ENCODE results near the gene TNF. TPM values are rescaled to one million over a fixed set of nuclear protein-coding genes. Genes with fewer than 3 reads are reported as not detected.
A peak's percentile ranks its signal among the peaks of the same experiment; 100 is the strongest.

TNF gene
- total RNA-seq, 2 donors from 2014 or later, result 0.27 to 1.4 TPM

DNA sequence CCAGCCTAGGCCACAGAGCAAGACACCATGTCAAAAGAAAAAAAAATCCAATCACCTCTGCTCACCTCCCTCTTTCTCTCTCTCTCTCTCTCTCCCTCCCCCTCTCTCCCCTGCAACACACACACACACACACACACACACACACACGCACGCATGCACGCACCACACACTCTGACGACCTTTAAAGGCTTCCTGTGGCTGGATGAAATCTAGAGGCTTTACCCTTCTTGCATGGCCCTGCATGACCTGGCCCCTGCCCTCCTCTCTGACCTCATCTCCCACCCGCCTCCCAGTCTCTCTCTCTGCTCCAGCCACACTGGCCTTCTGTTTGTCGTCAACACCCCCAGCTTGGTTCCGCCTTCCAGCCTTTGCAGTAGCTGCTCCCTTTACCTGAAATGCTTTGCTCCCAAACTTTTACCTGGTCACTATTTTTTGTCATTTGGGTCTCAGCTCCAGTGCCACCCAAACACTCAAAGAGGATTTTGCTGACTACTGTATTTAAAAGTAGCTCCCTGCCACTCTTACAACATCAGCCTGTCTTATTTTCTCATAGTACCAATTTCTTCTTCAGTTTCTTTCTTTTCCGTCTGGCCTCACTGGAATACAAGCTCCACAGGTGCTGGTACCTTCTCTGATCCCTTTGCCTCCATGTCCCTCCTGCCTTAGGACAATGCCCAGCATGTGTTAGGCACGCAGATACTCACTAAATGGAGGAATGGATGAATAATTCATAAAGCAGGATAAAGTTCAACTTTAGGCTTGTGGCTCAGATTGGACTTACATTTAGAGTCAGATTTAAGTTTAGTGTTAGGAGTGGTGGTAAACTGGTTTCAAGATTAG is 7.6 kb upstream of the TNF start:
- intact Hi-C loops (cut with DNase I, micrococcal nuclease), result no loop called here
- no peak for DNase-seq
- no peak for ATAC-seq

DNA sequence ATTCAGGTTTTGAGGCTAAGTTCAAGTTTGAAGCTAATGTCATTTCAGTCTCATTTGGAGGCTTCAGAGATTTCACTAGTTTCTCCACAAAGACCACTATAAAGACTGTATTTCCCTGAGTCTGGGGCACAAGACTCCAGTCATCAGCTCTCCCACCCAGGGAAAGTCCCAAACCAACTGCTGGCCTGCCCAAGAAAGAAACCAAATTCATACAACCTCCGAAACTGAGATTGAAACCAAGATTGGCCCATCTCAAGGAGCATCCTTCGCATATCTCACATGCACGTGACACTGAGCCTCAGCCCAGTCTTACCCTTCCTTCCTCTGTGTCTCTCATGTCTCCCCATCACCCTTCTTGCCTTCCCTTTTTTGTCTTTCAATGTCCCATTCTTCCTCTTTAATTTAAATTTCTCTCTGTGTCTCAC is 6.8 kb upstream of the TNF start:
- no peak for ATAC-seq

DNA sequence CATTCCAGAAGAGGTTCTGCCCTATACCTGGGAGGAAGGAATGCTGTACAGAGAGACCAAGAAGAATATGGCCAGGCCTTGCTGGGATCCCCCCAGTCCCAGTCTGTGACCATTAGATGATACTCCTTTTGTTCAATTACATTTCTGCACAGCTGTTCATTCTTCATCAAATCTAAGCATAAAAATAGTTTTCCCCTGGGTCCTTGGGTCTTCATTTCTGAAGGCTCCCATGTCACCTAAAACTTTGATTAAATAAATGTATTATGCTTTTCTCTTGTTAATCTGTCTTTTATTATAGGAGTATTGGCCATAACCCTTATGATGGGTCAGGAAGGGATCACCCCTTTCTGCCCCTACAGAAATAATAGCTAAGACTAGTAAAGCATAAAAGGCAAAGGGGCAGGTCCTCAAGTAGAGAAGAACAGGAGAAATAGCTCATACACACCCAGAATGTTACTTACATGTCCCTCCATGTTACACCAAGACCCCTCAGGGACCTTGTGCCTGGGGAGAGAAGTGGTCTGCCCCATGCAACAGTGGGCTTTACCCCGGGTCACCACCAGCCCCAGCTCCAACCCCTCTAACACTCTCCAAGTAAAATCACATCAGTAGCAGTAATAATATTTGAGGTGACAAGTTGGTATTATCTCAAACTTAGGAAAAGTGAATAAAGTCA is 5.4 kb upstream of the TNF start:
- intact Hi-C loops (cut with DNase I, micrococcal nuclease), result no loop called here
- DNase-seq (no peak), ATAC-seq (no peak)

More for the DNA sequence above, 6.8 kb upstream of the TNF start:
- intact Hi-C loops (cut with DNase I, micrococcal nuclease), result no loop called here
- no peak for DNase-seq

DNA sequence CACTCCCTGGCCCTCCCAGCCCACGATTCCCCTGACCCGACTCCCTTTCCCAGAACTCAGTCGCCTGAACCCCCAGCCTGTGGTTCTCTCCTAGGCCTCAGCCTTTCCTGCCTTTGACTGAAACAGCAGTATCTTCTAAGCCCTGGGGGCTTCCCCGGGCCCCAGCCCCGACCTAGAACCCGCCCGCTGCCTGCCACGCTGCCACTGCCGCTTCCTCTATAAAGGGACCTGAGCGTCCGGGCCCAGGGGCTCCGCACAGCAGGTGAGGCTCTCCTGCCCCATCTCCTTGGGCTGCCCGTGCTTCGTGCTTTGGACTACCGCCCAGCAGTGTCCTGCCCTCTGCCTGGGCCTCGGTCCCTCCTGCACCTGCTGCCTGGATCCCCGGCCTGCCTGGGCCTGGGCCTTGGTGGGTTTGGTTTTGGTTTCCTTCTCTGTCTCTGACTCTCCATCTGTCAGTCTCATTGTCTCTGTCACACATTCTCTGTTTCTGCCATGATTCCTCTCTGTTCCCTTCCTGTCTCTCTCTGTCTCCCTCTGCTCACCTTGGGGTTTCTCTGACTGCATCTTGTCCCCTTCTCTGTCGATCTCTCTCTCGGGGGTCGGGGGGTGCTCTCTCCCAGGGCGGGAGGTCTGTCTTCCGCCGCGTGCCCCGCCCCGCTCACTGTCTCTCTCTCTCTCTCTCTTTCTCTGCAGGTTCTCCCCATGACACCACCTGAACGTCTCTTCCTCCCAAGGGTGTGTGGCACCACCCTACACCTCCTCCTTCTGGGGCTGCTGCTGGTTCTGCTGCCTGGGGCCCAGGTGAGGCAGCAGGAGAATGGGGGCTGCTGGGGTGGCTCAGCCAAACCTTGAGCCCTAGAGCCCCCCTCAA is 3.1 kb upstream of the TNF start, which contains the start of gene LTA:
LTA (plus strand) TSS at position 249 of the 871 bp plus-strand sequence; CDS start at position 703, 454 bp downstream.
- intact Hi-C loops (cut with DNase I, micrococcal nuclease), result no loop called here
- peak; percentile 34 for ATAC-seq
- no peak for DNase-seq

DNA sequence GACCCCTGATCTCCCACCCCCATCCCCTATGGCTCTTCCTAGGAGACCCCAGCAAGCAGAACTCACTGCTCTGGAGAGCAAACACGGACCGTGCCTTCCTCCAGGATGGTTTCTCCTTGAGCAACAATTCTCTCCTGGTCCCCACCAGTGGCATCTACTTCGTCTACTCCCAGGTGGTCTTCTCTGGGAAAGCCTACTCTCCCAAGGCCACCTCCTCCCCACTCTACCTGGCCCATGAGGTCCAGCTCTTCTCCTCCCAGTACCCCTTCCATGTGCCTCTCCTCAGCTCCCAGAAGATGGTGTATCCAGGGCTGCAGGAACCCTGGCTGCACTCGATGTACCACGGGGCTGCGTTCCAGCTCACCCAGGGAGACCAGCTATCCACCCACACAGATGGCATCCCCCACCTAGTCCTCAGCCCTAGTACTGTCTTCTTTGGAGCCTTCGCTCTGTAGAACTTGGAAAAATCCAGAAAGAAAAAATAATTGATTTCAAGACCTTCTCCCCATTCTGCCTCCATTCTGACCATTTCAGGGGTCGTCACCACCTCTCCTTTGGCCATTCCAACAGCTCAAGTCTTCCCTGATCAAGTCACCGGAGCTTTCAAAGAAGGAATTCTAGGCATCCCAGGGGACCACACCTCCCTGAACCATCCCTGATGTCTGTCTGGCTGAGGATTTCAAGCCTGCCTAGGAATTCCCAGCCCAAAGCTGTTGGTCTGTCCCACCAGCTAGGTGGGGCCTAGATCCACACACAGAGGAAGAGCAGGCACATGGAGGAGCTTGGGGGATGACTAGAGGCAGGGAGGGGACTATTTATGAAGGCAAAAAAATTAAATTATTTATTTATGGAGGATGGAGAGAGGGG is 1.9 kb upstream of the TNF start:
- DNase-seq, result no peak
- intact Hi-C loops (cut with DNase I, micrococcal nuclease), result no loop called here
- no peak for ATAC-seq

DNA sequence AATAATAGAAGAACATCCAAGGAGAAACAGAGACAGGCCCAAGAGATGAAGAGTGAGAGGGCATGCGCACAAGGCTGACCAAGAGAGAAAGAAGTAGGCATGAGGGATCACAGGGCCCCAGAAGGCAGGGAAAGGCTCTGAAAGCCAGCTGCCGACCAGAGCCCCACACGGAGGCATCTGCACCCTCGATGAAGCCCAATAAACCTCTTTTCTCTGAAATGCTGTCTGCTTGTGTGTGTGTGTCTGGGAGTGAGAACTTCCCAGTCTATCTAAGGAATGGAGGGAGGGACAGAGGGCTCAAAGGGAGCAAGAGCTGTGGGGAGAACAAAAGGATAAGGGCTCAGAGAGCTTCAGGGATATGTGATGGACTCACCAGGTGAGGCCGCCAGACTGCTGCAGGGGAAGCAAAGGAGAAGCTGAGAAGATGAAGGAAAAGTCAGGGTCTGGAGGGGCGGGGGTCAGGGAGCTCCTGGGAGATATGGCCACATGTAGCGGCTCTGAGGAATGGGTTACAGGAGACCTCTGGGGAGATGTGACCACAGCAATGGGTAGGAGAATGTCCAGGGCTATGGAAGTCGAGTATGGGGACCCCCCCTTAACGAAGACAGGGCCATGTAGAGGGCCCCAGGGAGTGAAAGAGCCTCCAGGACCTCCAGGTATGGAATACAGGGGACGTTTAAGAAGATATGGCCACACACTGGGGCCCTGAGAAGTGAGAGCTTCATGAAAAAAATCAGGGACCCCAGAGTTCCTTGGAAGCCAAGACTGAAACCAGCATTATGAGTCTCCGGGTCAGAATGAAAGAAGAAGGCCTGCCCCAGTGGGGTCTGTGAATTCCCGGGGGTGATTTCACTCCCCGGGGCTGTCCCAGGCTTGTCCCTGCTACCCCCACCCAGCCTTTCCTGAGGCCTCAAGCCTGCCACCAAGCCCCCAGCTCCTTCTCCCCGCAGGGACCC is 981 bp upstream of the TNF start:
- no peak for DNase-seq
- intact Hi-C loops (cut with DNase I, micrococcal nuclease), result no loop called here
- no peak for ATAC-seq

DNA sequence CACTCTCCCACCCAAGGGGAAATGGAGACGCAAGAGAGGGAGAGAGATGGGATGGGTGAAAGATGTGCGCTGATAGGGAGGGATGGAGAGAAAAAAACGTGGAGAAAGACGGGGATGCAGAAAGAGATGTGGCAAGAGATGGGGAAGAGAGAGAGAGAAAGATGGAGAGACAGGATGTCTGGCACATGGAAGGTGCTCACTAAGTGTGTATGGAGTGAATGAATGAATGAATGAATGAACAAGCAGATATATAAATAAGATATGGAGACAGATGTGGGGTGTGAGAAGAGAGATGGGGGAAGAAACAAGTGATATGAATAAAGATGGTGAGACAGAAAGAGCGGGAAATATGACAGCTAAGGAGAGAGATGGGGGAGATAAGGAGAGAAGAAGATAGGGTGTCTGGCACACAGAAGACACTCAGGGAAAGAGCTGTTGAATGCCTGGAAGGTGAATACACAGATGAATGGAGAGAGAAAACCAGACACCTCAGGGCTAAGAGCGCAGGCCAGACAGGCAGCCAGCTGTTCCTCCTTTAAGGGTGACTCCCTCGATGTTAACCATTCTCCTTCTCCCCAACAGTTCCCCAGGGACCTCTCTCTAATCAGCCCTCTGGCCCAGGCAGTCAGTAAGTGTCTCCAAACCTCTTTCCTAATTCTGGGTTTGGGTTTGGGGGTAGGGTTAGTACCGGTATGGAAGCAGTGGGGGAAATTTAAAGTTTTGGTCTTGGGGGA is 754 bp downstream of the TNF start:
- intact Hi-C loops (cut with DNase I, micrococcal nuclease), result no loop called here
- DNase-seq (no peak), ATAC-seq (no peak)

DNA sequence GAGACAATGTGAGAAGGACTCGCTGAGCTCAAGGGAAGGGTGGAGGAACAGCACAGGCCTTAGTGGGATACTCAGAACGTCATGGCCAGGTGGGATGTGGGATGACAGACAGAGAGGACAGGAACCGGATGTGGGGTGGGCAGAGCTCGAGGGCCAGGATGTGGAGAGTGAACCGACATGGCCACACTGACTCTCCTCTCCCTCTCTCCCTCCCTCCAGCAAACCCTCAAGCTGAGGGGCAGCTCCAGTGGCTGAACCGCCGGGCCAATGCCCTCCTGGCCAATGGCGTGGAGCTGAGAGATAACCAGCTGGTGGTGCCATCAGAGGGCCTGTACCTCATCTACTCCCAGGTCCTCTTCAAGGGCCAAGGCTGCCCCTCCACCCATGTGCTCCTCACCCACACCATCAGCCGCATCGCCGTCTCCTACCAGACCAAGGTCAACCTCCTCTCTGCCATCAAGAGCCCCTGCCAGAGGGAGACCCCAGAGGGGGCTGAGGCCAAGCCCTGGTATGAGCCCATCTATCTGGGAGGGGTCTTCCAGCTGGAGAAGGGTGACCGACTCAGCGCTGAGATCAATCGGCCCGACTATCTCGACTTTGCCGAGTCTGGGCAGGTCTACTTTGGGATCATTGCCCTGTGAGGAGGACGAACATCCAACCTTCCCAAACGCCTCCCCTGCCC is 1.7 kb downstream of the TNF start:
- intact Hi-C loops (cut with DNase I, micrococcal nuclease), result no loop called here
- ATAC-seq (no peak), DNase-seq (no peak)

DNA sequence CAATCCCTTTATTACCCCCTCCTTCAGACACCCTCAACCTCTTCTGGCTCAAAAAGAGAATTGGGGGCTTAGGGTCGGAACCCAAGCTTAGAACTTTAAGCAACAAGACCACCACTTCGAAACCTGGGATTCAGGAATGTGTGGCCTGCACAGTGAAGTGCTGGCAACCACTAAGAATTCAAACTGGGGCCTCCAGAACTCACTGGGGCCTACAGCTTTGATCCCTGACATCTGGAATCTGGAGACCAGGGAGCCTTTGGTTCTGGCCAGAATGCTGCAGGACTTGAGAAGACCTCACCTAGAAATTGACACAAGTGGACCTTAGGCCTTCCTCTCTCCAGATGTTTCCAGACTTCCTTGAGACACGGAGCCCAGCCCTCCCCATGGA is 2.2 kb downstream of the TNF start:
- ATAC-seq (no peak), DNase-seq (no peak)
- intact Hi-C loops (cut with DNase I, micrococcal nuclease), result no loop called here

DNA sequence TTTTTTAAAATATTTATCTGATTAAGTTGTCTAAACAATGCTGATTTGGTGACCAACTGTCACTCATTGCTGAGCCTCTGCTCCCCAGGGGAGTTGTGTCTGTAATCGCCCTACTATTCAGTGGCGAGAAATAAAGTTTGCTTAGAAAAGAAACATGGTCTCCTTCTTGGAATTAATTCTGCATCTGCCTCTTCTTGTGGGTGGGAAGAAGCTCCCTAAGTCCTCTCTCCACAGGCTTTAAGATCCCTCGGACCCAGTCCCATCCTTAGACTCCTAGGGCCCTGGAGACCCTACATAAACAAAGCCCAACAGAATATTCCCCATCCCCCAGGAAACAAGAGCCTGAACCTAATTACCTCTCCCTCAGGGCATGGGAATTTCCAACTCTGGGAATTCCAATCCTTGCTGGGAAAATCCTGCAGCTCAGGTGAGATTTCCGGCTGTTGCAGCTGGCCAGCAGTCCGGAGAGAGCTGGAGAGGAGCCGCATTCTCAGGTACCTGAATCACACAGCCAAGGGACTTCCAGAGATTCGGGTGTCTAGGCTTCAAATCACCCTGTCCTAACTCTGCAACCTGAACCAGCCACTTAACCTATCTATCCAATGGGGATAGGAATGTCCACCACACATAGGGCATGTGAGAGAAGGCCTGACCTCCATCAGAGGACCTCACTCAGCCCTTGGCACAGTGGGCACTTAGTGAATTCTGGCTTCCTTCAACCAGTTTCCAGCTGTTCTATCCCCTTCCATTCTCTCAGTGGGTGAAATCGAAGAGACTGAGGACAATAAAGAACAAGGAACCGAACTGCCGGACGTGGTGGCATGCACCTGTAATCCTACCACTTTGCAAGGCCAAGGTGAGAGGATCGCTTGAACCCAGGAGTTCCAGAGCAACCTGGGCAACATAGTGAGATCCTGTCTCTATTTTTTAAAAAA is 3.1 kb downstream of the TNF start:
- intact Hi-C loops (cut with DNase I, micrococcal nuclease), result no loop called here
- no peak for ATAC-seq
- no peak for DNase-seq

DNA sequence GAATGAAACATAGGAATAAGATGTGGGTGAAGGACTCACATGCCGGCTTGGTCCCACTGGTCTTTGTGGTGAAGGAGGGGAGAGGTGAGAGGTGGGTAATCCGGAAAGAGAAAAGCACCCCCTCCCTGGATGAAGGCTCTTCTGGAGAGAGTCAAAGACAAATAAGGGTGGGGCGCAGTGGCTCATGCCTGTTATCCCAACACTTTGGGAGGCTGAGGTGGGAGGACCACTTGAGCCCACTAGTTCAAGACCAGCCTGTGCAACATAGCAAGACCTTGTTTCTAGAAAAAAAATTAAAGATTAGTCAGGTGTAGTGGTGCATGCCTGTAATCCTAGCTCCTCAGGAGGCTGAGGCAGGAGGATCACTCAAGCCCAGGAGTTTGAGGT is 3.7 kb downstream of the TNF start:
- DNase-seq, result no peak
- ATAC-seq, result no peak
- intact Hi-C loops (cut with DNase I, micrococcal nuclease), result no loop called here

DNA sequence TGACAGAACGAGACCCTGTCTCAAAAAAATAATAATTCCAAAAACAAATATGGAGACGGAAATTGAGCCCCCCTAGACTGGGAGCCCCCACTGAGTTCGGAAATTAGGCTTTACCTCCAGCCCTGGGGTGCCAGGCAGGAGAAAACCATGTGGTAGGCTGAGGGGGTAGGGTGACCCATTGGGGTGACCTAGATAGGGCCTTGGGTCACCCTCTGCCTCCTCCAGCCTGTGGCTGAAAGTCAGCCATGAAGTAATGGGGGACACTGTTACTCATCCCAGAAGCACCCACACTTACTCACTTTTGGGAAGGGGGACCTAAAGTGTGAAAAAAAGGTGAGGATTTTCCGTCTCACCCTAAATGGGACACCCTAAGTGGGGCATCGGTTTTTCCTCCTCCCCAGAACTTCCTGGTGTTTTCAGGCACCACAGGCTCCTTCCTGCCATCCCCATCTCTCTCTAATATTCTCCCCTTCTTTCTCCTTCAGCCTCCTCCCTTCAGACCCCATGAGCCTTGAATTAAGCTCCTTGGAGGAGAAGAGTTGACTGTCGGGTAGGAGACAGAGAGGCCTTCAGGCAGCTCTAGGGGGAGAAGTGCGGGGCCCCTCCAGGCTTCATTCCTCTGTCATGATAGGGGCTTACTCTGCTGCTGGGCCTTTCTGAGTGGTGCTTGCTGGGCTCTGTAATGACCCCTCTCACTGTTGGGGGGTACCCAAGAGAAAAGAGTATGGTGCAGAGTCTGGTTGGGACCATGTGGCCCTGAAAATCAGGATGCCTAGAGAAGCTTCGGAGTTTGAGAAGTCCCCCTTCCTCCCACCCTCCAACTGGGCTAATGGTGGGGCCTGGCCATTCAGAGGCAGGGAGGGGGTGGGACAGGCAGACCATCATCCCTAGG is 4.4 kb downstream of the TNF start:
- DNase-seq (no peak), ATAC-seq (no peak)
- intact Hi-C loops (cut with DNase I, micrococcal nuclease), result no loop called here

DNA sequence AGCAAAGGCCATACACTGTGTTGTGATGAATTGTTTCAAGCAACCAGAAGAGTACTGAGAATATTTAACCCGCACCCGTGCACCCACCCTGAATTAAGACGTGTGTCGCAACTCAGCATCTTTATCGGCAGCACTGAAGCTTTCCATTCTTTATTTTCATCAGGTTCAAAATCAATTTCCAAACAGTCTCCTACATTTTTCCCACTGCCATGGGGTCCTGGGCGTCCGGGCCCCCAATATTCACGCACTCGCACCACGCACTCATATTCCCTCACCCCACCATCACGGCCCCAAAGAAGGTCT is 5.0 kb downstream of the TNF start:
- no peak for DNase-seq
- intact Hi-C loops (cut with DNase I, micrococcal nuclease), result no loop called here

DNA sequence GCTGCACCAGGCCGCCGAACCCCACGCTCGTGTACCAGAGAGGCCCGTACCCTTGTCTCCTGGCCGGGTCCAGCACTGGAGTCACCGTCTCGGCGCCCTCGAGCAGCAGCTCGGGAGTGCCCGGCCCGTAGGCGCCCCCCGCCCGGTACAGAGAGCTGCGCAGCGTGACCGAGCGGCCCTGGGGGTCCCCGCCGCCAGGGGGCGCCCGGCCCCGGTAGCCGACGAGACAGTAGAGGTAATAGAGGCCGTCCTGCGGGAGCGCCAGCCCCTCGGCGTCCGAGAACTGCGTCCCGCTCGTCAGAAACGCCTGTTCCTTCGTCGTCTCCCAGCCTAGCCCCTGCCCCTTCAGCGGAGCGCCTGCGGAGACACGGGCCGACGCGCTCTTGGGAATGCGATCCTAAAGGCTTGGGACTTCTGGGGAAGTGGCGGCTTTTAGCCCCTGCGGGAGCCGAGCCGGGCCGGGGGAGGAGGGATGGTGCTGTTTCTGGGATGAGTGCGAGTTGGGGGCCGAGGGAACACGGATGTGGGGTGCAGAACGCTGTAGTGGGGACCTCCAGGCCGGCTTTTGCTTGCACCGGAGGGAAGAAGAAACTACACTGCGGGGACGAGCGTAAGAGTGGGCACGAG is 5.6 kb downstream of the TNF start:
- ATAC-seq (peak; percentile 96), DNase-seq (peak; percentile 72 to 91)
- intact Hi-C loops (cut with DNase I, micrococcal nuclease), result no loop called here

More for the DNA sequence above, 5.0 kb downstream of the TNF start:
- ATAC-seq, result no peak
